GM18909 (cell line): ENCODE data around the gene KIF1A.

Source experiments
- ATAC-seq: cut with Tn5 transposase; IDR thresholded peaks from one replicate; pipeline ENCODE4 v1.9.1; 2021; ENCODE audit warnings: mild to moderate bottlenecking; ENCODE audit not compliant: unreplicated experiment, poor library complexity

The KIF1A gene

DNA sequence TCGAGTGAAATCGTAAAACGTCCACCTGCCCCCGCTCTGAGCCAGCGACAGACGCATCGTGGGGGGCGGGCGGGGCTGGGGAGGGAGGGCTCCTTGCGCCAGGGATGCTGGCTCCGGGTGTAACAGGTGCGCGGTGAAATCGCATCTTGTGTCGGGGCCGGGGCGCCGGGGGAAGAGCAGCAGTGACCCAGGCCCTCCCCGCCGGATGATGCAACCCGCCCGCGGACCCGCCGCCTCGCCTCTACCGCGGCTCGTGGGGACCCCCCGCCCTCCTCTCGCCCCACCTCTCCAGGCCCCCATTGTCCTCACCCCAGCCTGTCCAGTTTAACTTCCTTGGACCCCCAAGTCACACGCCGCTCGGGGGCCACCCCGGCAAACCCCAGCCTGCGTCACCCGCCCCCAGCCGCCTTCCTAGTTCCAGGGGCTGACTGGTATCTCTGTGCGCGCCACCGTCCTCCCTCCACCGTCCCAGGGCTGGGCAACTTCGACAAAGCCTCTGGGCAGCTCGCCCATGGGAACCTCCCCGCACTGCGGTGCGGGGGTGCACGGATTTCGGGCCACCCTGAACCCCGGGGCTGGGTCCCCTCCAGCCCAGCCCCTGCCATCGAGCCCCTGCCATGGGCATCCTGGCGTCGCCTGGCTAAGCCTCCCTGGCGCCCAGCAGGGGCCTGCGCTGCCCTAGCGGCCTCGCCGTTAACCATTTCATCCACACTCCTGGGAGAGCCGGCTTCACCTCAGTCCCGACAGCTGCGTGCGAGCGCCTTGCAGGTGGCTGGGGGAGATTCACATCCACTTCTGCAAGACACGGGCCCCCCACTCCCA, 799 bp upstream of the KIF1A start:
- ATAC-seq = no peak

DNA sequence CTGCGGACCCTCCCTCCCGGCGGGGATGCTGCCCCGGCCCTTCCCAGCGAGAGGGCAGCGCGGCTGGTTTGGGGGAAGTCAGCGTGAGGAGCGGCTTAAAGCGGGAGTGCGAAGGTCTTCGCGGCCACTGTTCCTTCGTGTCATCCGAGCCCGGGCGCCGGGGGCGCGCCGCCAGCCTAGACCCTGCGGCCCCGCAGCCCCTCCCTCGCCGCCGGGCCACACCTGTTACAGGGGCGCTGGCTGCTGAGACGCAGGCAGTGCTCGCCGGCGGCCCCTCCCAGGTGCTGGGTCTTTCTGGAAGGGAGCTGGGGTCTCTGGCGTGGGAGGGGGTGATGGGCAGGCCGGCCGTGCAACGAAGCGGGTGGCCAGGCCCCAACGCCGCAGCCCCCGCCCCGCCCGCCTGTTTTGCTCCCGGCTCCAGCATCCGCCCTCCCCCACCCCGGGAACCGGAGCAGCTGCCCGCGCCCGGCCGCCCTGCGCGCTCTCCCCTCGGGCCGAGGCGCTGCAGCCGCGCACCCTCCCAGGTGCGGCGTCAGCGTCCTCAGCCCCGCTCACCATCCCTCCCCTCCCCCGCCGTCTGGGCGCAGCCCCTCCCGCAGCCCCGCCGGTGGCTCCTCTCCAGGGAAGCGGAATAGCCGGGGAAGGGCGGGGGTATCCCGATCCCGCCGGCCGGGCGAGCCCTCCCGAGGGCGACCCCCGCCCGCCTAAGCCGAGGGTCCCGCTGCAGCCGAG, 727 bp downstream of the KIF1A start:
- ATAC-seq = no peak

- ATAC-seq = no peak
Measured at GRCh38 chr2:240818293-240819125, 1.5 kb downstream of the KIF1A start.

DNA sequence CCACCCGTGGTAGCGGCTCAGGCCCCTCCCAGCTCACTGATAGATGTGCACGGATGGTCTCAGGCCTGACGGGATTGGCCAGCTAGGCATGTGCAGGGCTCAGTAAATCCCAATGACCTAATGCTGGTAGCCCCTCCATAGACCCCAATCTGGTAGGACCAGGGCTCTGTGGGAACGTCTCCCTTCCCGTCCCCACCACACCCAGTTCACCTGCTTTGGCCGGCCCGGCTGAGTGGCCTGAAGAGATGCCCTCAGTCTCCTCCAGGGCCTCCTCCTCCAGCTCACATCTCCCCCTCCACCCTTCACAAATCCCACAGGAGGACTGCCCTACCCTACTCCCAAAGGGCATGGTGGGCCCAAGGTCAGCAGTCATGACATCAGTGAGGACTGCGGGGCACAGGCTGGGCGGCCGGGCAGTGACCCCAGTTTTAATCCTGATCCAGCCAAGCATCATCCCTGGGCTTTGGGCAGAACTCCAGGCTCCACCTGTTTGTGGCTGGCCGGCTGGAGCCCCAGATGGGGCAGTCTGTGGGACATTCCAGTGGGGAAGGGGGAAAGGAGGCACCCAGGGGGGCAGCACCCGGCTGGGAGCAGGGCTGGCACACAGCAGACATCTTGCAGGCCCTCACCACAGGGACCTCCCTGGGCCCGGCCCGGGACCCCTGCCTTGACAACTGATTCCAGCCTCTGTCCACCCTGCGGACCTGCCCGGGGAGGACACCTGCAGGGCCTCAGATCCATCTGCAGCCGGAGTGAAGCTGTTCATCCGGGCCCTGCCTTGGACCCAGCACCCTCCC, 2.3 kb downstream of the KIF1A start:
- ATAC-seq = no peak

- ATAC-seq = no peak
Measured at GRCh38 chr2:240816584-240817495, 3.2 kb downstream of the KIF1A start.

- ATAC-seq = no peak
Measured at GRCh38 chr2:240815761-240816583, 4.0 kb downstream of the KIF1A start.

GRCh38 chr2:240814946-240815760, 4.9 kb downstream of the KIF1A start:
- ATAC-seq = no peak

DNA sequence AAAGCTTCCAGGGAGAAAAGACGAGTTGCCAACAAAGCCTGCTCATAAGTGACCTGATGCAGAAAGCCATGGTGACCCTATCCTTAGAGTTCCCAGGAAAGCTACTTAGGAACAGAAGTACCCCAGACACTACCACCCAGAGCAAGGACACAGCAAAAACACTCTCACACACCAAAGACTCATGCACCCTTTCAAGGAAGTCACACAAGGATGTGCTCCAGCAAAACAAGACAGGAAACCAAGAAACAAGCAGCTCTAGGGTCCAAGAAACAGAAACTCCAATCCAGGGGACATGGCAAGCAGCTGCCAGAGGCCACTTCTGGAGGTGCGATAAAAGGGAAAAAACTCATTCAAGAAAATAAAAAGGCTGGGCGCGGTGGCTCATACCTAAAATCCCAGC, 5.7 kb downstream of the KIF1A start:
- no peak for ATAC-seq

DNA sequence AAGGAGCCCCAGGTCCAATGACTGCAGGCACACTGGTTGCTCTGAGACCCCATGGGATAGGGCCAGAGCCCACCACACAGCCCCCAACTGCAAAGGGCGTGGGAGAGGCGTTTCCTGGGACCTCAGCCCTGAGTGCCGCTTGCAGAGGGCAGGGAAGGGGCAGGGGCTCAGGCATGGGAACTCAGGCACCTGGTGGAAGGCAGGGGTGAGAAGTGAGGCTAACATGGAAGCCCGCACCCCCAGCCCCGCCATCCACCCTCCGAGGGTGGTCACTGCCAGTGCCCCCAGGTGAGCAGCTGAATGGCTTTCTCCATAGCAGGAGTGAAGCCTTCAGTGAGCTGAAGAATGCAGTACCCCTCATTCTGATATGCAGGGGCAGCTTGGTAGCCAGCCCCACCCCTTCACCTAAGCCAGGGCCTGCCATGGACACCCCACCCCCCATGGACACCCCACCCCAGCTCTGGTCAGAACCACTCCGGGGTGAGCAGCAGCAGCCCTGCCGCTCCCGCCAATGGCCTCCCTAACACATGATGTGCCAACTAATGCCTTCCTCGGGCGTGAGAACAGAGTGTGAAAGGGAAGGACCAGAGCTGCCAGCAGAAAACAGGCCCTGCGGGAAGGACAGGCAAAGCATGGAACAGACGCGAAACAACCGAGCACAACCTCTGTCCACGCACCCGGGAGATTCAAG, 6.6 kb downstream of the KIF1A start:
- no peak for ATAC-seq

DNA sequence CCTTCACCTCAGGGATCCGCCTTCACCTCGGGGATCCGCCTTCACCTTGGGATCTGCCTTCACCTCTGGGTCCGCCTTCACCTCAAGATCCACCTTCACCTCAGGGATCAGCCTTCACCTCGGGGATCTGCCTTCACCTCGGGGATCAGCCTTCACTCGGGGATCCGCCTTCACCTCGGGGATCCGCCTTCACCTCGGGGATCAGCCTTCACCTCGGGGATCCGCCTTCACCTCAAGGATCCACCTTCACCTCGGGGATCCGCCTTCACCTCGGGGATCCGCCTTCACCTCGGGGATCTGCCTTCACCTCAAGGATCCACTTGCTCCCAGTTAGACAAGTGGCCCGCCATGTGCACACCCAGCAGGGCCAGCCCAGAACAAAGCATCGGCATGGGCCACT, 7.3 kb downstream of the KIF1A start:
- no peak for ATAC-seq

- ATAC-seq = no peak
Measured at GRCh38 chr2:240812301-240812680, 7.7 kb downstream of the KIF1A start.

DNA sequence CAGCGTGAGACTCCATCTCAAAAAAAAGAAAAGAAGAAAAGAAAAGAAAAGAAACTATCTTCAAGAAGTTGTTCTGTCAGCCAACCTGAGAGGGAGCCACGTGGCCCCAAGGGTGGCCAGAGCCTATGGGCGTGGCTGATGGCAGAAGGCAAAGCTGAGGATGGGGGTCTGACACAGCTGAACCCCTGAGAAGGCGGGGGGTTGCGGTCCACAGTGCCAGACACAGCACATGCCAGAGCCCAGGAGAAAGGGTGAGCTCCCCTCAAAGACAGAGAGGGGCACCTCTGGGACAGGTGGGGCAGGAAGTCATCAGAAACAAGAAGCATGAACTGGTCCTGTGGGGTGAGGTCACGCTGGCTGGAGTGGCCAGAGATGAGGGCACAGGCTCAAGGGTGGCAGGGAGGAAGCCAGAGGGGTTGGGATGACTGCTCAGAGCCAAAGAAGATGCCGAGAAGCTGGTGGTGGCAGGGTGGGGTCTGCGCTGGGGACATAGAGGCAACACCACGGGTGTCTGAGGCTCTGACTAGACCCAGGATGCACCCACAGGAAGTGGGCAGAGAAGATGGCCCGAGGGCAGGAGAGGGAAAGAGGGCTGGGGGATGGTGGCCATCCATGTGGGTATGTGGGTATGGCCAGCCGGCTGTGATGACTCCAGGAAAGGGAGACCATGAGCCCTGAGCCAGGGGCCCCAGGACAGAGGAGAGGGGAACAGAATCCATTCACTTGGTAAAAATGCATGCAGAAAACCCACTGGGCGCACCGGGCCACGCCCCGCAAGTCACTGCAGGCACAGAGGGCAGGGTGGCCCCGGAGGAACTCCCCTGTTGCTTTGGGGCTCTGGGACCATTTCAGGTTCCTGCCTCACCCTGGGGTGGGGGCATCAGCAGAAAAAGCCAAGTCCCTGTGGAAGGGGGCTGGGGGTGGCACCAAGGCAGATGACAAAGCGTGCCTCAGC, 8.4 kb downstream of the KIF1A start:
- no peak for ATAC-seq

GRCh38 chr2:240810621-240811020, 9.4 kb downstream of the KIF1A start:
- ATAC-seq = no peak

DNA sequence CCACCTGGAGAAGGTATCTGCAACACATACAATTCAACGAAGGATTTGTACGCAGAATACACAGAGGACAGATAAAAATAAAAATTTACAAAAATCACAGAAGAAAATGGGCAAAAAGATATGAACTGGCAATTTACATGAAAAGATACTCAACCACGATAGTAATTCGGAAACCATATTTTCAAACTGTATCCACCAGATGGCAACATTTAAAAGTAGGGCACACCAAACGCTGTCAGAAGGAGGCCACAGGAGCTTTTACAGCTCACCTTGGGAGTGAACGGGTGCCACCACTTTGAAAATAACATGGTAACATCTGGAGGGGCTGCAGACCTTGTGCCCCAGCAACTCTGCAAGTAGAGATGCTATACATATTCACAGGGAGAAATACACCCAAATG, 9.8 kb downstream of the KIF1A start:
- no peak for ATAC-seq

DNA sequence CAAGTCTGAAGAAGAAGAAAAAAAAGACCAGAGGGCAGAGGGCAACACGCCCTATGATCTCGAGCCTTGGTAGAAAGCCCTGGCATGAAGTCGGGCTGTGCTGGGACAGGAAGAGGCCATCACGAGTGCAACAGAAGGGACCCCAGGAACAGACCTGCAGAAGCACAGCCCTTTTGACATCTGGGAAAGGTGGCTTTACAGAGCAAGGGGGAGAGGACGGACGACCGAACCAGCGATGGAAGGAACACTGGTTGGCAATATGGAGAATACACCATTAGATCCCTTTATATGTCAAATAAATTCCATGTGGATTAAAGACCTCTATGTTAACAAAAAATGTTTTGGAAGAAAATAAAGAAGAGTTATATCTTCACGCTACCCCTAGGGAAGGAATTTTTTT, 10.7 kb downstream of the KIF1A start:
- no peak for ATAC-seq

GRCh38 chr2:240806459-240806858, 13.6 kb downstream of the KIF1A start:
- ATAC-seq = no peak
